Neuron (in vitro differentiated cells): ENCODE measurements around the gene CPLX4.

ENCODE experiments used
- H2AFZ ChIP-seq: one replicate; pipeline ENCODE4 v1.6.1; 2013; ENCODE audit warnings: low read depth, mild to moderate bottlenecking, inconsistent platforms, low read length, moderate library complexity
- H3K27me3 ChIP-seq: one replicate; pipeline ENCODE4 v1.6.1; 2013; ENCODE audit warnings: low read length; ENCODE audit not compliant: insufficient read depth
- H3K36me3 ChIP-seq: one replicate; pipeline ENCODE4 v1.6.1; 2013; ENCODE audit warnings: low read length; ENCODE audit not compliant: insufficient read depth
- H3K4me1 ChIP-seq: one replicate; pipeline ENCODE4 v1.6.1; 2013; ENCODE audit warnings: low read length; ENCODE audit not compliant: insufficient read depth
- H3K4me3 ChIP-seq: 2 replicates; pipeline ENCODE4 v1.5.1; 2013; ENCODE audit warnings: mild to moderate bottlenecking, low read length, moderate library complexity
- H3K9me3 ChIP-seq: one replicate; pipeline ENCODE4 v1.6.1; 2013; ENCODE audit warnings: low read length

CPLX4 gene

DNA sequence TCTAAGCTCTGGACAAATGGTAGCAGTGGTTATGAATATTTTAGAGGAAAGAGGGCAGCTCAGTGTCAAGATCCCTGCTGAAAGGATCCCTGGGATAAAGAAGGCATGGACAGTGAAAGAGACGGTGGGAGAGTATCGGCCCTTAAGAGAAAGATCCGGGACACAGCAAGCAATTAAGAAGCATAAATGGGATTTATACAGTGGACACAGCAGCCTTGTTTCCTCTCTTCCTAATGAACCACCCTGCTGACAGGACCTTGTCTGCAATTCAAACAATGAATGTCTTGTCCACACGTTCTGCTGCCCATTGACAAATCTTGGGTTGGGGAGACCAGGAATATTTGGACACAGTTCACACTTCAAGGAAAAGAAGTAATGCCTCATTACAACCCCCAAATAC lies 16.5 kb downstream of the CPLX4 start:
- Histone ChIP-seq H2AFZ (no peak overlapping the region), H3K4me1 (no peaks in the 10 kb centered on the region), H3K4me3 (no peak overlapping the region), H3K9me3 (no peaks in the 10 kb centered on the region), H3K36me3 (no peaks in the 10 kb centered on the region), H3K27me3 (peaks cover 51% of the 10 kb centered on the region)

DNA sequence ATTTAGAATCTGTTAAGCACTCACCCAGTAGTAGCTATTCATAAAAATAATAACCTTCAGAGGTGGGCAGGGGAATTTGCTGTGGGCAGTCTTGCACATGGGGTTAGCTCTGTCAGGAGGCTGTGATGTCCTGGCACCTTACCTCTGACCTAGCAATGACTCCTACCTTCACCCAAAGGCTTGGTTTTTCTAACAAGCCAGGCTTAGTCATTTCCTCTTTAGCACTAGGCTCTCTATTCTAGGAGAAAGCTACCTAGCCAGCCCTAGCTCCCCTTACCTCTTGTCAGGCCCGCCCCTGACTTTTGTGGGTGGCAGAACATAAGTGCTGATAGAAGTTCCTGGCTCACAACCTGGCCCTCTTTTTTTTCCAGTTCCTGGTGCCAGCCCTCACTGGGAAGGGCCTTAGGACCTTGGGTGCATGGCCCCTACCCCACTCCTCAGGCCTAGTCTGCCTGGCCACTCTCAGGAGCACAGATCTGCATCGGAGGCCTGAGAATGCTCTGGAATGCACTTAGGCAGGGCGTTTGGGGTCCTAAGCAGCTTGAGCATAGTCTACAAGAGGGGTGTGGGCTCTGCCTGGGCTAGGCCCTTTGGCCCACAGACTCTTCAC lies 17.7 kb downstream of the CPLX4 start:
- H3K9me3 ChIP-seq = no peaks in the 10 kb centered on the region
- H3K36me3 ChIP-seq = no peaks in the 10 kb centered on the region
- H3K27me3 ChIP-seq = peaks cover 47% of the 10 kb centered on the region
- no peak overlapping the region for H2AFZ ChIP-seq
- H3K4me3 ChIP-seq = no peak overlapping the region
- H3K4me1 ChIP-seq = no peaks in the 10 kb centered on the region

DNA sequence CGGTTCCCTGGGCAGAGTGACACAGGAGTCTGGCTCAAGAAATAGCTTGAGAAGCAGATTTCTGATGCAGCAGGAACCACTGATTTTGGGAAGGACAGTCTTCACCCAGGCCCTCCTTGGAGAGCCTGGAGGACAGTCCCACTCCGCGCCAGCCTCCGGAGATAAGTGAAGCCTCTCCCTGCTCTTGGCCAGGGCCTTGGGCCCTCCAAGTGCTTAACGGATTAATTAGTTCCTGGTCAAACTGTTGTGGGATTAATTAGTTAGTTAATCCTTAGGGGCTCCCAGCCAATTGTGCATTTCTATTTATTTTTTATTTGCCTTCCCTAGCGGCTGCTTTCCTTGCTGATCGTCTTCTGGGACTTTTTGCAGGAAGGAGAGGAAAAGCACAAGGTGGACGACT lies 19.6 kb downstream of the CPLX4 start:
- Histone ChIP-seq H3K4me1 (no peaks in the 10 kb centered on the region), H3K27me3 (peaks cover 53% of the 10 kb centered on the region), H2AFZ (no peak overlapping the region), H3K9me3 (no peaks in the 10 kb centered on the region), H3K36me3 (no peaks in the 10 kb centered on the region), H3K4me3 (no peak overlapping the region)

DNA sequence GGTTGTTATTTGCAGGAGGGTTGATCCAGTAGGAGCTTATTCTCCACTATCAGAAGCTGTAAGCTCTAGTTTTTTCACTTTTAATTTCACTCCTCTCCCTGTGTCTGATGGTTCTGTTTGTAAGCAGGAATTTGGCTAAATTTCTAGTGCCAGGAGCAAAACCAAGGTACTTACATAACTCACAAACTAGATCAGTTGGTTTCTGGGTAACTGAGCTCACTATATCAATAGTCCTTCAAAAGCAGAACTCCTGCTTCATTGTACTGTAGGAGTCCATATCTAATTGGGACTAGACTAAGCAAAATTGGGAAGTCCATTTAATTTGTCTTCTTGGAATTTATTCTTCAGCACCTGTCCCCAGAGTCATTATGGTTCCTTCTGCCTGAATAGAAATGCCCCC lies 25.1 kb downstream of the CPLX4 start:
- Histone ChIP-seq H3K27me3 (peaks cover 33% of the 10 kb centered on the region), H3K36me3 (no peaks in the 10 kb centered on the region)

DNA sequence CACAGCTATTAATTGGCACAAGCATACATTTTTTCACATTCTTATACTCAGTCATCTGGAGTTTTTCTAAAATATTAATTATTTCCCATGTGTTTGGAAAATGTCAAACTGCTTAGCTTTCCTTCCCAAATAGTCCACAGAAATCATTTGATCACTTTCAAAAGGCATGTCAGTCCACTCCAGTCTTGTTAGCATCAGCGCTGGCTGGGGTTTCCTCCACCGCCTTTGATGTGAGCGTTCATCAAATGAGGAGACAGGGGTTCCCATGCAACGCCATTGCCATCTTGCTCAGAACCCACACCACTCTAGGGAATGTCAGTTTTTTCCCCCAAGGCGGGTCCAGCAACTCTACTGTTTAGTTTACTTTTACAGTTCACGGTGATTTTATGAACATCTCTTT lies 32.1 kb downstream of the CPLX4 start:
- Histone ChIP-seq H2AFZ (no peak overlapping the region), H3K4me3 (no peak overlapping the region), H3K27me3 (peaks cover 42% of the 10 kb centered on the region), H3K4me1 (no peaks in the 10 kb centered on the region), H3K9me3 (peaks cover 4% of the 10 kb centered on the region), H3K36me3 (no peaks in the 10 kb centered on the region)

More for the DNA sequence above, 25.1 kb downstream of the CPLX4 start:
- Histone ChIP-seq H3K9me3 (no peaks in the 10 kb centered on the region), H3K4me1 (no peaks in the 10 kb centered on the region), H2AFZ (no peak overlapping the region), H3K4me3 (no peak overlapping the region)

DNA sequence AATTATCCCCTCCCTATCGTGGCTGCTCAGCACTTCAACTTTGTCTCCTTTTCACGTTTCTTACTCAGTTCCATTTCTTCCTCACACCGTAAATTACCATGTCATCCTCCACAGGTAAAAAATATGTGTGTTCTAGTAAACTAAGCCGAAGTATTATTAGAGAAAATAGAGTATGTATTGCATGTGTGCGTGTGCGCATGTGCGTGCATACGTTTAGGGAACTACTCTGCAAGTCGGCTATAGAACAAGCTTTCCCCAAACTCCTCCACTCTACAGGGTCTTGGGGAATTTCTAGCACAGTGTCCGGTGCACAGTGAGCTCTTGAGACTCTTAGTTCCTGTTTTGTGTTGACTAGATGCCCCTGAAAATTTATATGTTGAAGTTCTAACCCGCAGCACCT lies 36.1 kb downstream of the CPLX4 start:
- Histone ChIP-seq H3K4me1 (no peaks in the 10 kb centered on the region), H3K27me3 (peaks cover 67% of the 10 kb centered on the region)

DNA sequence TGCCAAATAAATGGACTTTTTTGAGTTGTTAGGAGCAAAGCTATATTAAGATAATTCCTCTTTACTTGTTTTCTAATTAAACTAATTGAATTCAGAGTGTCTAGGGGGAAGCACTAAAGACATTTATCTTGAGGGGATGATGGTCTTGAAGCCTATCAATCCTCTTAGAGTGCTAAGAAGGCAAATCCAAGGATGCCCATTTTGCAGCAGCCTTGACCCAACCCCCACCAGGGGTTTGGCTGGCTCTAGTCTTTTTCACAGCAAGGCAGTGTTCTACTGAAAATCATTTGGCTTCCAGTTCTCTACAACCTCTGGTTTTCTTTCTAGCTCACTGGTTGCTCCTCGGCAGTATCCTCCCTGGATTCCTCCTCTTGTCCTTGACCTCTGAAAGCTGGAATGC lies 38.7 kb downstream of the CPLX4 start:
- Histone ChIP-seq H3K9me3 (no peaks in the 10 kb centered on the region), H3K4me3 (no peak overlapping the region), H3K36me3 (no peaks in the 10 kb centered on the region), H2AFZ (no peak overlapping the region), H3K4me1 (peaks cover 7% of the 10 kb centered on the region), H3K27me3 (peaks cover 74% of the 10 kb centered on the region)

More for the DNA sequence above, 36.1 kb downstream of the CPLX4 start:
- no peak overlapping the region for H2AFZ ChIP-seq
- H3K4me3 ChIP-seq = no peak overlapping the region
- H3K36me3 ChIP-seq = no peaks in the 10 kb centered on the region
- peaks cover 4% of the 10 kb centered on the region for H3K9me3 ChIP-seq

DNA sequence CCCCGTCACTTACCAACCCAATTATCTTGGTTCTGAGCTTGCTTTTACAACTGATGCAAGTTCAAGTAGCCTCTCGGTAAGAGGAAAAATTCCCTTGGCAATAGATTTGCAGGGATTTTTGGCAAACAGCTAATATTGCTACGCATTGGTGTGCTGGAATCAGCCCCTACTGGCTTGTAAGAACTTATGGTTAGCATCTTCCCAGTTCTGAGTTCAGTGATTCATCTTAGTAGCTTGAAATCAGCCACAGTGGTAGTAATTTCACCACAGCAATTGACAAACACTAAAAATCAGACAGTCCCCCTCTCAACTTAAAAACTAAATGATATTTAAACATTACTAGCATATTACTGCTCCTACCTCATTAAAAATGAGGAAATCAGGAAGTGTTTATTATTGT lies 39.3 kb downstream of the CPLX4 start:
- H2AFZ ChIP-seq = no peak overlapping the region
- H3K9me3 ChIP-seq = no peaks in the 10 kb centered on the region
- H3K27me3 ChIP-seq = peaks cover 77% of the 10 kb centered on the region
- no peak overlapping the region for H3K4me3 ChIP-seq
- peaks cover 7% of the 10 kb centered on the region for H3K4me1 ChIP-seq
- H3K36me3 ChIP-seq = no peaks in the 10 kb centered on the region

DNA sequence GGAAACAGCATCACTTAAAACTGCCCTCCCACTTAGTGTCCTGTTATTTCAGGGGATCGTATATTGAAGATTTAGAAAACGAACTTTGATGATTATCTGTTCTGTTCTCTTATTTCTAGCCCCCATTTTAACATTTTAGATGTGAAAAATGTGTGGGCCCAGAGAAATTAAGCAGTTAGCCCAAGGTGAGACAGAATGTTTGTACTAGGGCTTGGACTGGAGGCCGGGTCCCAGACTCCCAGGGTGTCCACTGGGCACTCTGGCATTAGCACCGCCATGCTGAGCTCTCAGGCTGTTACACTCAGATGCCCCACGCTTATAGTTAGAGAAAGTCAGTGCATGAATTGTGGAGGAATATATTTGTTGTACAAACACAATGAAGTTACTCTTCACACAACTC lies 39.7 kb downstream of the CPLX4 start:
- Histone ChIP-seq H3K36me3 (no peaks in the 10 kb centered on the region), H2AFZ (no peak overlapping the region), H3K9me3 (no peaks in the 10 kb centered on the region), H3K4me3 (no peak overlapping the region), H3K27me3 (peaks cover 80% of the 10 kb centered on the region), H3K4me1 (peaks cover 7% of the 10 kb centered on the region)

DNA sequence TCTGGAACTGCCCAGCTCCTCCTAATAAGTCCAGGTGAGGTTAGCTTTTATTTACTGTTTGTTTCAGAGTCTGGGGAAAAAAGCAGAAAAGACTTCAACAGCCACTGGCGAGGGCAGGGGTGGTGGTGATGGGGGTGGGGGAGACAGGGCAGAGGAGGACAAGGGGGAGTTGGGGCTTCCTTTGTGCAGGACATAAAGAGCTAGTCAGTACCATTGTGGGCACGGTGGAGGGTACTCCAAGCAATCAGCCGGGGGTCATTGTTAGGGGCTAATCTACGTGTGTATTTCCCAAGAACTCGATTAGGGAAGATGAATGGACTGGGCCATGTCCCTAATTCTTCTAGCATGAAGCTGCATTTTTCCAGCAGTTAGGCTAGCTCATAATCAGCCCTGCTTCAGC lies 42.4 kb downstream of the CPLX4 start:
- no peaks in the 10 kb centered on the region for H3K9me3 ChIP-seq
- H3K36me3 ChIP-seq = no peaks in the 10 kb centered on the region
- H3K4me3 ChIP-seq = no peak overlapping the region
- H2AFZ ChIP-seq = no peak overlapping the region
- H3K27me3 ChIP-seq = peaks cover 91% of the 10 kb centered on the region
- peaks cover 7% of the 10 kb centered on the region for H3K4me1 ChIP-seq

DNA sequence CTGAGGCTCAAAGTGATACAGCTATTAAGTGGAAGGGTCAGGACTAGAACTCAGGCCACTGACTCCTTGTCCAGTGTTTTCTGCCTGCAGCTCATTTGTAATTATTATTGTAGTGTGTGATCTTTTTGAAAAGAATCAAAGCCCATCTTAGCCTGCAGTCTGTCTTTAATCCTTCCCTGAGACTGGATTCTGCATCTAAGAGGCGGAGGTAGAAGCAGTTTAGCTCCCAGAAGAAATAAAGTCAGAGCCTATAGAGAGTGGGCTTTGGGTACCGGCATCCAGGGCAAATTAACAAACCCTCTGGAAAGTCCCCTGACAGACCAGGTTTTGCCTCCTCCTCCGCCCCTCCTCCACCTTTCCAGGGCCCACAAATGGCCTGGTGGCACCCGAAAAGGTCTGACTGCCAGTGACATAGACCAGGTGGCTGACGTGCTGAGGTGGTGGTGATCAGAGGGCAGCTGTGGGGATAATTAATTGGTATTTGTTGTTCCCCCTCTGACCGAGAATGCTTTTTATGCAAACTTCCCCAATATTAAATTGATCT lies 43.0 kb downstream of the CPLX4 start:
- Histone ChIP-seq H3K27me3 (peaks cover 93% of the 10 kb centered on the region), H2AFZ (no peak overlapping the region), H3K36me3 (no peaks in the 10 kb centered on the region), H3K4me1 (peaks cover 7% of the 10 kb centered on the region), H3K4me3 (no peak overlapping the region), H3K9me3 (no peaks in the 10 kb centered on the region)

DNA sequence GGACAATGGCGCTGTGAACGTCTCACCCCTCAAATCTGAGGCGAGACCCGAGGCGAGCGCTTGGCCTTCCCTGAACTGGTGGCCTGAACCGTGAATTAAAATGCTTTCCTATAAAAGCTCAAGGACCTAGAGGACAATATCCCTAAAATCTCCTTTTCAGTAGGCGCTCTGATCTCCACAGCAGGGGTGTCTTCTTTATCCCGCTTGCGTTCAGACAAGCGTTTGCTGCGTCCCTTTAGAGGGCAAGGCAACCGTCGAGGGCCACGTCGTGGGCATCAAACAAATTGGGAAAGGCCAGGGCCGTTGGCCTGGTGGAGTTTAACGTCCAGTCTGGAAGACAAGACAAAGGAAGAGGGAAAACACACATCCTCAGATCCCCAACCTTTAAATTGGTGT lies 43.9 kb downstream of the CPLX4 start:
- no peak overlapping the region for H3K4me3 ChIP-seq
- peaks cover 92% of the 10 kb centered on the region for H3K27me3 ChIP-seq
- H3K4me1 ChIP-seq = peaks cover 7% of the 10 kb centered on the region
- no peak overlapping the region for H2AFZ ChIP-seq
- no peaks in the 10 kb centered on the region for H3K36me3 ChIP-seq
- no peaks in the 10 kb centered on the region for H3K9me3 ChIP-seq

DNA sequence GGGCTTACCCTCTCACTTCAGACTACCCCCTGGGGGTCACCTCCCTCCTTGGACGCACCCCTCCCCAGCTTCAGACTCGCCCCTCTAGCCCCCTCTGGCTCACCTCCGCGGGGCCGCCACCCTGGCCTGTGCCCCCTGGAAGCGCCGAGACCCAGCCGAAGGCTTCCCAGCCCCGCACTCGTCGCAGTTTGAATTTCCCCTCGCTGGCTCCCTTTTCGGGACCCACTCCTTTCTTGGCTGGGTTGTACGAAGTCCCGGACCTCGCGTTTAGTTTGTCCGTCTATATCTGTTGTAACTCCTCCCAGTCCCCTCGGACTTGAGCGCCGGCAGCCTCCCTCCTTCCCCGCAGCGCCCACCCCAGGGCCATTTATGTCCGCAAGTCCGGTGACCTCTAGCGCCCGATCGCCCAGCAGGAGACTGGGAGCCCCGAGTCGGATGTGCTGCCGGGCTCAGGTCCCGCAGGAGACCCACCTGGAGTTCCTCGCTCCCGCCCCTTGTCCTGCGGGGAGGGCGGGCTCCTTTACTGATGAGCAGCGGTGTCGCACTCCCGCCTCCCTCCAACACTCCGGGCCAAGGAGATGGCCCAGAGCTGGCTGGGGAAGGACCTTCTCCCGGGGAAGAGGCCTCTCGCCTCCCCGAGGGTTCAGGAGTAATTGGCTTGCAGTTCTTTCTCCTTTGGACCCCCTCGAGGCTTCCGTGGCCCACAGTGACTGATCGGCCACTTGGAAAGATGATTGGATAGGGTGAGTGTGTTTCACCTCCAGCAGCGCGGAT lies 44.5 kb downstream of the CPLX4 start:
- H3K9me3 ChIP-seq = no peaks in the 10 kb centered on the region

More for the DNA sequence above, 44.5 kb downstream of the CPLX4 start:
- Histone ChIP-seq H3K4me1 (peaks cover 7% of the 10 kb centered on the region), H2AFZ (no peak overlapping the region), H3K36me3 (no peaks in the 10 kb centered on the region), H3K27me3 (peaks cover 93% of the 10 kb centered on the region), H3K4me3 (no peak overlapping the region)
